A673 (cell line): ENCODE data around the gene SCO2. TPM values are rescaled to one million over a fixed set of nuclear protein-coding genes. Genes with fewer than 3 reads are reported as not detected.
A peak's percentile ranks its signal among the peaks of the same experiment; 100 is the strongest.
"Not testable (repeated sequence)": the region's sequence is repeated elsewhere in the genome, so short reads cannot be mapped to it uniquely, and the experiment has no call there.

ENCODE experiments used
- BruUV-seq: library from RNA; stranded (reverse); fragments of 400-500 nt; replicated peaks from 2 replicates; lab custom pipeline; 2021; lab: Mats Ljungman, UMichigan
- CTCF ChIA-PET: fragments of 300-600 bp; sonication (Branson Sonifier 250); formaldehyde crosslinking; loops from one replicate; lab custom pipeline; 2022; ENCODE audit warnings: antibody characterized with exemption; lab: Charles Lee
- POLR2A ChIA-PET: fragments of 300-600 bp; sonication (Branson Sonifier 250); formaldehyde crosslinking; loops from one replicate; lab custom pipeline; 2022; ENCODE audit warnings: antibody characterized with exemption; ENCODE audit not compliant: low non-redundant PET; lab: Charles Lee
- DNase-seq: peaks from one replicate; pipeline ENCODE4 v3.0.0-alpha.2; 2015; ENCODE audit warnings: low spot score
- H3K27ac ChIP-seq: fragments of 200-600 bp; sonication (generic); 2 replicates; pipeline ENCODE4 v1.5.1; 2016; ENCODE audit warnings: mixed run types, low read depth, mild to moderate bottlenecking, mixed read lengths, antibody characterized with exemption, low read length; ENCODE audit not compliant: poor library complexity, severe bottlenecking
- H3K27me3 ChIP-seq: fragments of 200-600 bp; sonication (generic); replicated peaks from 2 replicates; pipeline ENCODE4 v1.6.1; 2017; ENCODE audit warnings: mixed run types, low read depth, mild to moderate bottlenecking, mixed read lengths, antibody characterized with exemption, low read length; ENCODE audit not compliant: insufficient read depth, poor library complexity
- H3K36me3 ChIP-seq: fragments of 200-600 bp; sonication (generic); 2 replicates; pipeline ENCODE4 v1.6.1; 2016; ENCODE audit warnings: mixed run types, mild to moderate bottlenecking, mixed read lengths, antibody characterized with exemption, low read length; ENCODE audit not compliant: insufficient read depth, poor library complexity, severe bottlenecking
- H3K4me1 ChIP-seq: fragments of 200-600 bp; sonication (generic); 2 replicates; pipeline ENCODE4 v1.6.1; 2017; ENCODE audit warnings: mixed run types, mild to moderate bottlenecking, mixed read lengths, antibody characterized with exemption, low read length; ENCODE audit not compliant: insufficient read depth, poor library complexity, severe bottlenecking
- H3K4me3 ChIP-seq: fragments of 200-600 bp; sonication (generic); 2 replicates; pipeline ENCODE4 v1.5.1; 2016; ENCODE audit warnings: low read depth, mixed run types, mild to moderate bottlenecking, mixed read lengths, low read length; ENCODE audit not compliant: poor library complexity, severe bottlenecking
- H3K9me3 ChIP-seq: fragments of 200-600 bp; sonication (generic); 2 replicates; pipeline ENCODE4 v1.6.1; 2016; ENCODE audit warnings: mixed run types, low read depth, mild to moderate bottlenecking, mixed read lengths, antibody characterized with exemption, low read length; ENCODE audit not compliant: poor library complexity, severe bottlenecking
- CTCF ChIP-seq: fragments of 300-800, 200-600 bp; sonication (generic); conservative IDR thresholded peaks from 2 replicates; pipeline ENCODE4 v1.5.1; 2017; ENCODE audit warnings: low read depth, mild to moderate bottlenecking, antibody characterized with exemption, low read length, moderate library complexity, mixed read lengths
- EZH2 ChIP-seq: fragments of 200-600 bp; sonication (generic); IDR thresholded peaks from 2 replicates; pipeline ENCODE4 v1.6.1; 2017; ENCODE audit warnings: borderline replicate concordance, low read depth, mild to moderate bottlenecking, mixed read lengths, antibody characterized with exemption, low read length; ENCODE audit not compliant: poor library complexity, severe bottlenecking
- intact Hi-C: fragments of 100-400 bp; cut with micrococcal nuclease; formaldehyde crosslinking; loops from one replicate; pipeline ENCODE4 v1.10.0; 2022; ENCODE audit not compliant: unreplicated experiment
- total RNA-seq: library from RNA; stranded (reverse); gene quantifications from 2 replicates; pipeline ENCODE4 v1.2.3, GENCODE V29; 2021

The SCO2 gene
- total RNA-seq, 1 experiment from 2014 or later, result 5.4 TPM

- BruUV-seq, result no TSS peak
- H3K4me3 ChIP-seq, result peak overlapping the region; percentile 18
- no peak for TF ChIP-seq CTCF
- no peak for TF ChIP-seq EZH2
Observed at GRCh38 chr22:50544746-50545253, 19.4 kb upstream of the SCO2 start.

GRCh38 chr22:50544078-50544745 lies 18.8 kb upstream of the SCO2 start:
- BruUV-seq, result no TSS peak
- CTCF ChIA-PET, result no interaction called here
- H3K27me3 ChIP-seq, result no peaks in the 10 kb centered on the region

More at GRCh38 chr22:50544746-50545253, 19.4 kb upstream of the SCO2 start:
- Histone ChIP-seq H3K9me3 (no peaks in the 10 kb centered on the region), H3K4me1 (peaks cover 23% of the 10 kb centered on the region), H3K27ac (no peak overlapping the region), H3K36me3 (no peaks in the 10 kb centered on the region), H3K27me3 (no peaks in the 10 kb centered on the region)
- ChIA-PET POLR2A (no interaction called here), CTCF (no interaction called here)
- intact Hi-C loops, result loop anchor here (10.0 kb wide), 1 partner anchor 60 kb away; the partner anchor contains the start of gene MAPK8IP2
- no peak for DNase-seq

GRCh38 chr22:50542416-50542927 lies 17.1 kb upstream of the SCO2 start:
- H3K36me3 ChIP-seq, result no peaks in the 10 kb centered on the region
- peaks cover 30% of the 10 kb centered on the region for H3K4me1 ChIP-seq
- POLR2A ChIA-PET, result no interaction called here
- H3K27ac ChIP-seq, result no peak overlapping the region
- CTCF ChIA-PET, result no interaction called here
- H3K4me3 ChIP-seq, result no peak overlapping the region
- no TSS peak for BruUV-seq
- intact Hi-C loops, result loop anchor here (10.0 kb wide), 1 partner anchor 62 kb away; the partner anchor contains the start of gene MAPK8IP2
- DNase-seq, result no peak
- no peaks in the 10 kb centered on the region for H3K9me3 ChIP-seq
- TF ChIP-seq CTCF (no peak), EZH2 (no peak)
- no peaks in the 10 kb centered on the region for H3K27me3 ChIP-seq

More at GRCh38 chr22:50544078-50544745, 18.8 kb upstream of the SCO2 start:
- POLR2A ChIA-PET, result no interaction called here
- peak overlapping the region; percentile 18 for H3K4me3 ChIP-seq
- H3K27ac ChIP-seq, result no peak overlapping the region
- no peaks in the 10 kb centered on the region for H3K9me3 ChIP-seq
- peaks cover 28% of the 10 kb centered on the region for H3K4me1 ChIP-seq
- intact Hi-C loops, result loop anchor here (10.0 kb wide), 1 partner anchor 61 kb away; the partner anchor contains the start of gene MAPK8IP2
- no peaks in the 10 kb centered on the region for H3K36me3 ChIP-seq
- DNase-seq, result peak; percentile 83
- TF ChIP-seq CTCF, result peak; percentile 75
- TF ChIP-seq EZH2, result no peak

- POLR2A ChIA-PET, H3K27me3 ChIP-seq, H3K36me3 ChIP-seq, BruUV-seq, CTCF ChIA-PET, H3K9me3 ChIP-seq, DNase-seq, H3K27ac ChIP-seq, H3K4me3 ChIP-seq: not testable (repeated sequence)
- peaks cover 30% of the 10 kb centered on the region for H3K4me1 ChIP-seq
- intact Hi-C loops, result loop anchor here (10.0 kb wide), 1 partner anchor 63 kb away; the partner anchor contains the start of gene MAPK8IP2
Observed at GRCh38 chr22:50541667-50542026, 16.2 kb upstream of the SCO2 start.
